DMS153 (cell line): ENCODE data around the gene GAREM2.

Experiments used
- DNase-seq: peaks from one replicate; lab custom pipeline; 2025; lab: John Stamatoyannopoulos, UW

Gene GAREM2

GRCh38 chr2:26187537-26188104, 14.7 kb downstream of the GAREM2 start:
- DNase-seq, result no peak

- no peak for DNase-seq
Observed at GRCh38 chr2:26189123-26189522, 16.2 kb downstream of the GAREM2 start.

GRCh38 chr2:26189751-26190150, 16.9 kb downstream of the GAREM2 start:
- DNase-seq, result no peak

- no peak for DNase-seq
Observed at GRCh38 chr2:26190369-26190768, 17.5 kb downstream of the GAREM2 start.

GRCh38 chr2:26191316-26192159, 18.6 kb downstream of the GAREM2 start:
- DNase-seq, result no peak

GRCh38 chr2:26193578-26194231, 20.8 kb downstream of the GAREM2 start:
- no peak for DNase-seq

DNA sequence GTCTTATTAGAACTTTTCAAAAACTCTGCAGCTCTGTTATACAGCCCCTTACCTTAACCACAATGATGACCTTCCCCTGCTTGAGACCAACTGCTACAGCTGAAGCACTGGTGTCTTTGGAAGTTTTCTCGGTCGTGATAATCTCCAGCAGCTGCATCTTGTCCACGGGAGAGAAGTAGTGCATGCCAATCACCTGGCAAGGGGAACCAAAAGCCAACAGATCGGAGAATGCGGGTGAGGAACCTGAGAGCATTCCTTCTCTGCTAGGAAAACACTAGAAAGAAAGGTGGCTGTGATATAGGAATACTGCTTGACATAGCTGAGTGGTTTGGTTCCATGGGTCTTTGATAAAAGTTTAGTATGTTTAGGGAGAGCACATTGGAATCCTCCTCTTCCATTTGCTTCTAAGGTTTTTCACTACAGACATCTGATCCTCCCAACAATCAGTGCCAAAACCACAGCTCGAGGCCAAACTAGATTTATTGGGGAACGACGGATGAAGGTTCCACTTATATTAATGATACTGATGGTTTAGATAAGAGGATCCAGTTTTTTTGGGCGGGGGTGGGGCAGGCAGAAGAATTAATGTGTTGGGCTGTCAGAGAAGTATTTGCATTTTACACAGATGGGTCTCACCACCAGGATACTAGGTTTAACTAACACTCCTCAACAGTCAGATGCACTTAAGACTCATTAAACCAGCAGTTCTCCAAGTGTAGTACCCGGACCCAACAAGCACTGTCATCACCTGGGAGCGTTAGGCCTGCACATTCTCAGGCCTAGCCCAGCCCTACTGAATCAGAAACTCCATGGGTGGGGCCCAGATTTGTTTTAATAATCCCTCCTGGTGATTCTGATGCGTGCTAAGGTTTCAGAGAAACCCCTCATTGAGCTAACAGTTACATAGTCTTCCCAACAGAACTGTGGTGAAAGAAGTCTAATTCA, 22.4 kb downstream of the GAREM2 start:
- DNase-seq, result no peak

DNA sequence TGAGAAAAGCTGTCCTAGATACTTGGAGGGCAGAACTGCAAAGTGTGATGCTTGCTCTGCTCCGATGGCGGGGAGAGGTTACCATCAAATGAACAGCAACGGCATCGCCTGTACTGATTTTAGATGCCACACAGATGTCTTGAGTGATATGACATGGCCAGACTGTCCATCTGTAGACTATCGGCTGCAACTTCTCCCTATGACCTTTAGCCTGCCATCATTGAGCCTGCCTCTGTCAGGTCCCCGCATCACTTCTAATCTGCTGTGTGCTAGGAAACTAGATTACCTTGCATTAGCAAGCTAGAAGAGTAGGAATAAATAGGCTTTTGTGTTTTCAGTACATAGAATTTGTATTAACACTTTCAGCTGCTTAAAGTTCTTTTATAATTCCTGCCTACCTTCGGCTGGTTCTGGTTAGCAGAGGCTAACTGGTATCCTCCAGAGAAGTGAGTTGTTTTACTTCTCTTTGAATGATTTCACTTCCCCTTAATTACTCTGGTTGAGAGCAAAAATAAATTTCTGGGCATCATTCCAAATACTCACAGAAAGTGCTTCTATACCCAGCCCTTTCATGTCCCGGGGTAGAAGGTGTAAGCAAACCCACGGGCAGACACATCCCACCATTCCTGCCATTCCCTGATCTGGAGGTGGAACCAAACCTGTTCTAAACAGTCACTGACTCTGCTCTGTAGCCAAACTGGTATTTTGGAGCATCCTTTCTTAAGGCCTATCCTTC, 24.0 kb downstream of the GAREM2 start:
- DNase-seq, result peak; percentile 4

GRCh38 chr2:26197516-26197915, 24.6 kb downstream of the GAREM2 start:
- DNase-seq, result no peak

DNA sequence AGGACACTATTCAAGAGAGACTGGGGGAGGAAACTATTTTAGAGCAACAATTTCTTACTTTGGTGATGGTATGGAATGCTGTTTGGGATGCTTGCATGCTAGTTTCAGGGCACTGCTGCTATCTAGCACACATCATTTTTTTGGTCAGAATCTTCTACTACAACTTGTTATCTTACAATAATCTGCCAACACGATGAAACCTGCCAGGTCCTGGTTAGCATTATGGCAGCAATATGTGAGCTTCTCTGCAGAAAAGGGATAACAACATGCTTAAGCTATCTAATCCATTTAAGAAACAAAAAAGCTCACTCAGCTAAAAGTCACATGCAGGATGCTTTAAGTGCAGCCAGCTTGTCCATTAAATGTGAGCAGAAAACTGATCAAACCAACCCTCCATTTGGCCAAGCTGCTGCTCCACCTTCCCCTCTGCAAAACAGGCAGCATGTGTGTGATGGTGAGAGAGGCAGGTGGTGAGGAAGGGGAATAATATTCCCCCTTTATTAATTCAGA, 30.1 kb downstream of the GAREM2 start:
- no peak for DNase-seq

DNA sequence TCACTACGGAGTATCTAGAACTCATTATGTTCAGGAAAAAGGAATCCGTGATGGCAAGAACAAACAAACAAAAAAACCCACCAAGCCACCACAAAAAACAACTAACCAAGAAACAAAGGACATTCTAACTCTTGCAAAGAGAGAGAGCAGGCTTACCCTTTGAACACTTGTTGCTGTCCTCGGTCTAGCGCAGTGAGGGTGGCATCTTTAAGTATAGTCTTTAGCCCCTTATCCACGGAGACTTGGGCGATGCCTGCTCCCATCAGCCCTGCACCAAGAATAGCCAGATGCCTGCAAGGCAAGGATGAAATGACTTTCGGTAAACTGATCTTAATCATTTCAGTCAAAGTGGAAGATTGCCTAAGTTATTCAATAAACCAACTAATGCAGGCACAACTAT, 31.0 kb downstream of the GAREM2 start:
- DNase-seq, result no peak

GRCh38 chr2:26212011-26212410, 39.1 kb downstream of the GAREM2 start:
- no peak for DNase-seq

GRCh38 chr2:26214759-26215158, 41.9 kb downstream of the GAREM2 start:
- DNase-seq, result no peak

DNA sequence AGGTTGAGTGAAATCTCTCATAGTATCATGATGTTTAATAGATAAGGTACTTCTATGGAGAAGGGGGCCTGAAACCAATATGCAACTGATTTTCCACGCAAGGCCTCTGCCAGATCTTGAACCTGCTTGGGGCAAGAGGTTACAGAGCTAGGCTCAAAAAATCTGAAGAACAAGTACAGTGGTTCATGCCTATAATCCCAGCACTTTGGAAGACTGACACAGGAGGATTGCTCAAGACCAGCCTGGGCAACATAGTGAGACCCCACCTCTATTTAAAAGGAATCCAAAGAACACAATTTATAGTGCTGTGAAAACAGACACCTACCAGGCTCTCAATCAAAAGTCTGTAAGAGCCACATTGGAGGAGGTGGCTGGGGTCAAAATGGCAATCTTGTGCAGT, 42.9 kb downstream of the GAREM2 start:
- DNase-seq, result no peak

DNA sequence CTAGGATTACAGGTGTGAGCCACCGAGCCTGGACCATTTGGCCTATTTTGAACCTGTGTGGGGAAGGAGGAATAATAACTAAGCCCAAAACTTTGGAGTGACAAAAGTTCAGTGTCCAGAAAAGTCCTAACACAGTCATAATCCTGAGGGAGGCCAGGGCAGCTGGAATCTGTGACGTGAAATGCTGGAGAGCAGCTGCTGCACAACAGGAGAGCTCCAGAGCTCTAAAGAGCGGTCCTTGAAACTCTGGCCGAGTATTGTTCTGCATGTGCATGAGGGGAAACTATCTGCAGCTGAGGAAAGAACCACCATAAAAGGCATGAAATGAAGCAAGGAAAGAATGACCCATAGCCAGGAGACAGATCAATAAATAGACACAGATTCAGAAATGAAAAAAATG, 43.7 kb downstream of the GAREM2 start:
- DNase-seq, result no peak

GRCh38 chr2:26217720-26218119, 44.8 kb downstream of the GAREM2 start:
- DNase-seq, result no peak

DNA sequence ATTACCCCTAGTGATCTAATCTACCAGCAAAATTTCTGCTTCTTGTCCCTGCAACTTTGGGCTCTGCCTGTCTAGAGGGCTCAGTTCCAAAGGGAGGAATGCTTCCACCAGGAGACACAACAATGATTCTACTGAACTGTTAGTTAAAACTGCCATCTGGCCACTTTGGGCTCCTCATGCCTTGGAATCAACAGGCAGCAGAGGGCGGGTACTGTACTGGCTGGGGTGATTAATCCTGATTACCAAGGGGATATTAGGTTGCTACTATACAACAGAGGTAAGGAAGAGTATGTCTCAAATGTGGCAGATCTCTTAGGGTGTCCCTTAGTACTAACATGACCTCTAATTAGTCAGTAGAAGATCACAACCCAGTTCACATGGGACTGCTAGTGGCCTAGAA, 50.1 kb downstream of the GAREM2 start:
- DNase-seq, result no peak

- DNase-seq, result no peak
Observed at GRCh38 chr2:26224095-26224494, 51.2 kb downstream of the GAREM2 start.

DNA sequence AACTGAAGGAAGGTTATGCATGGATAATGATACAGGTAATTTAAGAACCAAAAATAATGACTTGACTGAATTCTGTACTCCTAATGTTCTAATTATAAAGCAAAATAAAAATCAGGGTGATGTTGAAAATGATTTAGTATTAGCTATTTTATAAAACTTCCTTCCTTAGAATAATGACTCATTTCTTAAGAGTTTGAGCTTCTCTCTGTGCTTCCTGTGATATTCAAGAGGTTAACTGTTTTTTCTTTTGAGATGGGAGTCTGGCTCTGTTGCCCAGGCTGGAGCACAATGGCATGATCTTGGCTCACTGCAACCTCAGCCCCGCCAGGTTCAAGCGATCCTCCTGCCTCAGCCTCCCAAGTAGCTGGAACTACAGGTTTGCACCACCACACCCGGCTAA, 56.7 kb downstream of the GAREM2 start:
- no peak for DNase-seq

DNA sequence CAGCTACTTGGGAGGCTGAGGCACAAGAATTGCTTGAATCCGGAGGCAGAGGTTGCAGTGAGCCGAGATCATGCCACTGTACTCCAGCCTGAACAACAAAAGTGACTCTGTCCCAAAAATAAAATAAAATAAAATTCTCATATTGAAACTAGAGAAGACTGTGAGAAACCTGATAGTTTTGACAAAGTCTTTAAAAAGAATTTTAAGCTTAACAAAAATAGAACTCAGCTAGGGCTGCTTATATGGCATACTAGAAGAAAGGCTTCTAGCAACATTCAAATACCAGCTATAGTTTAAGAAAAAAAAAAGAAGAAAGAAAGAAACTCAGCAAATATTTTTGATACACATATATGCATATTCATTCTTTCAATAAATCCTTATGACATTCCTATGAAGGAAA, 57.9 kb downstream of the GAREM2 start:
- DNase-seq, result no peak

- no peak for DNase-seq
Observed at GRCh38 chr2:26235089-26235488, 62.2 kb downstream of the GAREM2 start.
